NOMO-1 (cell line): ENCODE data around the gene WDR81.
A peak's percentile ranks its signal among the peaks of the same experiment; 100 is the strongest.
"Not testable (repeated sequence)": the region's sequence is repeated elsewhere in the genome, so short reads cannot be mapped to it uniquely, and the experiment has no call there.

ENCODE experiments used
- DNase-seq, 2 experiments: peaks; one replicate each; lab custom pipeline; 2025; ENCODE audit not compliant: unreplicated experiment in 2 of 2; lab: John Stamatoyannopoulos, UW

WDR81 gene

DNA sequence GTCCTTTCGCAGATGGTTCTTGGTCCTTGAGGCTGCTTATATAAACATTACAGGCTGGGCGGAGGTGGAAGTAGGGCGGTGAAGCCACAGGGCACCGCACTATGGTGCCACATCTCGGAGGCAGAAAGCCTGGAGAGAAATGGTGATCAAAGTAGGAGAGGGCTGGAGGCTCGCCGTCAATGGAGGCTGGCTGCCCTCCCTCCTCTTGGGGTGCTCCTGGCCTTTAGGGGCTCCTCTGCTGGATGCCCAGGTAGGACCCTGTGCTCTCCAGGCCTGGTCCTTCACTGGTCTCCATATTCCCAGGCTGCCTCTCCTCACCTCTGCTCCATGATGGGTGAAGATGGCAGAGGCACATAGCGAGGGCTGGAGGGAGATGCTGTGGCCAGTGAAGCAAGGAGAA, 12.2 kb upstream of the WDR81 start:
- no peak for DNase-seq

DNA sequence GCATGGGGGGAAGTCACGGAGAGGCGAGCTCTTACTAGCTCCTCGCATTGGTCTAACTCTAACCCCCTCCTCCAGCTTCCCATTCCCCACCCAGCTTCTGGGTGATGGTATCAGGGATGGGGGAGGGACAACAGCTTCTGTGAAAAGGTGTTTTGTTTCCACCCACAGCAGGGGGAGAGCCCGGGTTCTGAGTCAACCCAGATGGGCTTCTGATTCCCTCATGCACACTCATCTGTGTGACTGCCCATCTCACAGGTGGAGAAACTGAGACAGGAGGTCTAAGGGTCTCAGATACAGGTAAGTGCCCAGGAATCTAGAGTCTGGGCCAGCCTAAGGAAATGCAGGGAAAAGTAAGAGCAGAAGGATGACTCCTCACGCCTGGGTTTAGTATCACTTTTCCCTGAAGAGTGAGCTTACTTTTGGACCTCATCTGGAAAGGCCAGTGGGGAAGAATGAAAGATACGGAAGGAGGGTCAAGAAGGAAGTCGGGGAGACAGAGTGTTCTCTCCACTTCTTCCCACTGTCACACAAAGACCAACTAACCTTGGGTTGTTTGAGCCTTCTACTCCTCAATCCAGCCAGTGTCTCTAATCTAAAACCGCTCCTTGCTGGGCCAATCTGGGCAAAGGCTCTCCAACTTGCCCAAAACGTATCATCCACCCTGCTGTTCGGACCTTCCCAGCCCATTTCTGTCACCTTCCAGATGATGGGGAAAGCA, 11.2 kb upstream of the WDR81 start:
- DNase-seq, result no peak

DNA sequence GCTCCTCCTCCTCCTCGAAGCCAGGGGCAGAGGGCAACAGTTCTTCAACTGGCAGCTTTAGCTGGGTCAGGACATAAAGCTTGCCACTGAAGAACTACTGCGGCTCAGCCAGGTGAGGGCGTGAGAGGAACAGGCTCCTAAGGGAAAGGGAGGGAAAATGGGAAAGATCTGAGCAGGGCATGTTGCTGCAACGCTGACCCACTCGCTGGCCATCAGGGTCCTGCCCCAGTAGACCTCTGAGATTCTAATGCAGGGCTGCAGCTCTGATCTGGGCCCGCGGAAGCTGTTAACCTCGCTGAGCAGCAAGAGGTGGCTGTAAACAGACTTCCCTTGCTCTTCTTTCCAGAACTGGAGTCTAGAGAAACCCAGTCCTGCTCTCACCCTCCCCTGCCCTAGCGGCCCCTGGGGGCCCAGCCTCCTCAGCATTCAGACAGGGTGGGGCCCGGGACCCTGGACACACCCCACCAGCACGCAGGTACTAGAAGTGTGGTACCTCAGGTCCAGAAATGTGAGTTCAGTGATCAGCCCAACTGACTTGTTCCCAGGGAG, 10.6 kb upstream of the WDR81 start:
- DNase-seq, result no peak

DNA sequence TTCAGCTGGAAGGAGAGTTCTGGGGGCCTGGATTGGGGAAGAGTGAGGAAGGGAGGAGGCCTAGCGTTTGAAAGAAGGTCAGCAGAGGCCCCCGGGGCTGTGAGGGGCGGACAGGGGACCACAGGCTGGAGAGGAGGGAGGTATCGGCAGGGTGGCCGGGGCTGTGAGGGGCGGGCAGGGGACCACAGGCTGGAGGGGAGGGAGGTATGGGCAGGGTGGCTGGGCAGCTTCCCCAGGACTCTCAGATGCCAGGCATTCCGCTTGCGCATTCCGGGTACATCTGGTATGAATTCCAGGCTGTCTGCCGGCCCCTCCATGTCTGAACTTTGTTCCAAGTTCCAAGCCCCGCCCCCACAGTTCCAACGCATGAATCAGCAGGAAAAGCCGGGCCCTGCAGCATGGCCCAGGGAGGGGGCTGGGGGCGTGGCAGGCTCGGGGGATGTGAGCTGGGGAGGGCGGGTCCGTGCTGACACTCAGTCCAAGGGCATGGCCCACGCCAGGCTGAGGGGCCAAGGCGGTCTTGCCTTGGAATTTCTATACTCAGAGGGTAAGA, 10.0 kb upstream of the WDR81 start:
- DNase-seq, result peak; percentile 20 to 24

DNA sequence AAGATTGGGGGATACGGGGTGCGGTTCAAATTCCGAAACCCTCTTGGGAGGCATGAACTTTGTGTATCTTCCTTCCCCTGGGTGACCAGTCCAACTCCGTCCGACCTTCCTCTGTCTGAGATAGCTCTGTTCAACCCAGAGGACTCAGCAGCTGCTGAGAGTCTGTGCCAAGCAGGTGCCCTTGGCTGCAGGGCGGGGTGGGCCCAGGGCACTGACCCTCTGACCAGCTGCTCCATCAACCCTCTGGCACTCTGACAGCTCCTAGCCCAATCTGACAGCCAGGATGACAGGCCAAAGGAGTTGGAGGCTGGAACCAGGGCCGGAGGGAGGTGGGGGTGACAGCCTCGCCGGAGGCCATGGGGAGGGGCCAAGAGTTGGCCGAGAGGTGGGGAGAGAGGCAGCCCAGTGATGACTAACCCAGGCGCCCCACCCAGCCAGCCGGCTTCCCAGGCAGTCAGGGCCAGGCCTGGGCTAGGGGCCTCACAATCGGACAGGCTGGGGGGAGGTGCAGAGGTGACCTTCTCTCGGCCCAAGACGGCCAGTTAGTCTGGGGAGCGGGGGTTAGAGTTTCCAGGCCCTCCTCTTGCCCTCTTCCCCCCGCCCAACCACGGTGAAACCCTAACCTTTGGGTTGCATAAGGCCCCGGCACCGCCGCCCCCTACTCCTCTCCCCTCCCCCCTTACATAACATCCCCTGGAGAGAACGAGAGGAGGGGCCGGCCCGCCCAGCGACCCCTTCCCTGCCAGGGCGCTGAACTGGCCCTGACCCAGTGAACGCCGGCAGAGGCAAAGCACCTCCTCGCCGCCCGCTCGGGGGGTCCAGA, 9.3 kb upstream of the WDR81 start:
- peak; percentile 18 to 37 for DNase-seq

DNA sequence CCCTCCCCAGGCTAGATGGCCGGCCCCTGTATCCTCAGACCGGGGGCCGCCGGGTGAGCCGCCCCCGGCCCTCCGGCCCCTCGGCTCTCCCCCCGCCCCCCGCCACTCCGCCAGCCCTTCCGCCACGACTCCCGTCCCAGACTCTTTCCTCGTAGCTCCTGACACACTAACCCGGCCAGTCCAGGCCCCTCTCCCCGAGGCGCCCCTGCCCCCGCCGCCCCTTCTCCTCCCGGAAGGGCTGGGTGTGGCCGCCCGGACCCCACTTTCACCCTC, 8.8 kb upstream of the WDR81 start:
- DNase-seq, result no peak

DNA sequence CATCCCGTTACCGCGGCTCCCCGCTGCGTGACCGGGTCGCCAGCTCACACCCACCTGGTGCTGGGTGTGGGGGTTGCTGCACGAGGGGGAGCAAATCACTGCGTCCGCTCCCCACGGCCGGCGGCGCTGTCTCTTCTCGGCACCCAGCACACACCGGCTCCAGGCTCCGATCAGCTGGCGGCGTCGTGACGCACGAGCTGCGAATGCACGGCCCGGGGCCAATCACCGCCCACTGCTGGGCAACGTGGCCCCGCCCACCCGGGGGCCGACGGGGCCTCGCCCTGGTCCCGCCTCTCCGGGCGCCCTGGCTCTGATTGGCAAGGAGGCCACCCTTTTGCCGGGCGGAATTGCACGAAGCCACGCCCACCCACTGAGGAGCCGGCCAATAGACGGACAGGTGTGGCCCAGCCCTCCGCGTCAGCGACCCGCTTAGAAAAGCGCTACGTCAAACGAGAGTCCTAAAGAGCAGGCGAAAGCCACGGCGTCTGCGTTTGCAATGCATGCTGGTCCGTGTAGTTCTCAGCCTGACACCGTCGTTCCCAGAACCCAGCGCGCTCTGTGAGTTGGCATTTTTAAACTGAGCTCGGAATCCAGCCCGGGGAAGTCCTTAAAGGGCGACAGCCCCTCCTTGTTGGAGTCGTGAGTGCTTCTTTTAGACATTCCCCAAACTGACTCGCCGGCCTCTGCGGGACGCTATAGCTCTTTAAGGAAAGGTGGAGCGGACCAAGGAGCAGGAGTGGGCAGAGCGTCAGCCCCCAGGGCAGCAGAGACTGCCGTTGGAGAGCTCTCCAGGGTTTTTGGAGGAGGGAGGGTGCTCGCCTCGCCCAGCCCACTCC, 8.2 kb upstream of the WDR81 start:
- DNase-seq, result peak; percentile 99 to 100

DNA sequence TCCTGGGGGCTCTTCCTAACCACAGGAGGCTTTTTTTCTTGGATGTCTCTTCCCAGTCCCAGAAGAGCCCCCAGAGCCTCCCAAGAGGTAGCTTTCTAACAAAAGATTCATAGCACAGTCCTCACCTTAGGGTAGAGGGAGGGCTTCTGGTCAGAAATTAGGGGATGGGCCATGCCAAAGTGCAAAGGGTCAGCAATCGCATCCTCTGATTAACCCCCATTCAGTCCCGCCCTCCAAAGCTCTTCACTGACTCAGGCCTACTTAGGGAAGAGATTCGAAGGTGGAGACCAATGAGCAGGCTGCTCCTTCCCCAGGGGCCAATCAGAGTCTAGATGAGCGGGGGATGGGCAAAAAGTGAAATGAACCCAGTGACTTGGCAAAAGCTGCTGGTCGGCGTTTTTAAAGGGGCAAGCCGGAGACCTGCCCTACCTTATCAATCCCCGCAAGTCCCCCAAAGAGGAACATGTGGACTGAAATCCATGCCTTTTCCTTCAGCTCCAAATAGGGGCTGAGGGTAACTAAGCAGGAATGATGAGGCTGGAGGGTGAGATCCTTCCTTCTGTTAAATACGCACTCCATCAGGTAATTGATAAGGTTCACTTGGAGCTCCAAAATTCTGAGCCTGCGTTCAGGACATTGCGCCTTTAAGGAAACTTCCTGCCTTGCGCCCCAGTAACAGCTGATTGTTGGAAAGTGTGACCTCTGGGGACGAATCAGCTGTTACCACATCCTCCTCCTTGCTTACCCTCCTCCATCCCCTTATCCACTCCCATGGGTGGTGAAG, 7.4 kb upstream of the WDR81 start:
- peak; percentile 98 to 99 for DNase-seq

DNA sequence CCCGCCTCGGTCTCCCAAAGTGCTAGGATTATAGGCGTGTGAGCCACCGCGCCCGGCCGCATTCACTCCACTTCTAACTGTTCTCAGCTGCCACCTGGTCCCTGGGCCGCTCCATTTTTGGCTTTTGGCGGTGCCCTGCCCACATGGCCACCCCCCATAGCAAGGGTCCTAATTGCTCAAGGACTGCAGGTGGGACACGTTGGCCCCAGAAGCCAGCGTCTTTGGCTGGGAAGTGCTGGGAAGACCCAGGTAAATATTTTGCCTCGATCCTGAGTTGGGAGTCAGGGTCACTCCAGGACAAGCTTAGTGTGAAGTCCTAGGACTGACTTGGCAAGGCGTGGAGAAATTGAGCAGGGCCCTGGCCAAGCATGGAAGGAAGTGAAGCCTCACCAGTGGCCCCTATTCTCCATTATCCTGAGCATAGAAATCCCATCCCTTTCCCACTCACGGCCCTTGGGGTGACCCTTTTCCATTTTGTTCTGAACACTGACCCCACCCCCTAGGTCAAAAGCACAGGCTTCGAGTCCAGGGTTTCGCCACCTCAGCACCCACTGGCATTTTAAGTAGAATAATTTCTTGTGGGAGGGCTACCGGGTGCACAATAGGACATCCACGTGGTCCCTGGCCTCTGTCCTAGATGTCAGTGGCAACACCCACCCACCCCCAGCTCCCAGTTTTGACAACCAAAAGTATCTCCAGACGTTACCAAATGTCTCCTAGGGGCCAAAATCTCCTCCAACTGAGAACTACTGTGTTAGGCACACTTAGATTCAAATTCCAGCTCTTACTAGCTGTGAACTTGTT, 5.9 kb upstream of the WDR81 start:
- no peak for DNase-seq

DNA sequence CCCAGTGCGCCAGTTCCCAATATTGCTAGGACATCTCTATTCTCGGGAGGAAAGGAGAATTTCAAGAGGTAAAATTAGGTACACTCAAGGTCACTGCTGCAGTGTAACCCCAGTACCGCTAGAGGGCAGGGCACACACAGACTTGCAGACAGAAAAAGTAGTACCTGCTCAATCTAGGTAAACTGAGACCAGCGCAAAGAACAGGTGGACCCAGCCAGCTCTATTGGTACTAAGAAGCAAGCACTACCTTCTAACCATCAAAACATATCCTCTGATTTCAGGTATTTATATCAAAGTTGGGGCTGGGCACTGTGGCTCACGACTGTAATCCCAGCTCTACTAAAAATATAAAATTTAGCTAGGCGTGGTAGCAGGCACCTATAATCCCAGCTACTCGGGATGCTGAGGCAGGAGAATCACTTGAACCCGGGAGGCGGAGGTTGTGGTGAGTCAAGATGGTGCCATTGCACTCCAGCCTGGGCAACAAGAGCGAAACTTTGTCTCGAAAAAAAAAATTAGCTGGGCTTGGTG, 3.6 kb upstream of the WDR81 start:
- peak in 1 of 2 experiments; percentile 26 for DNase-seq

DNA sequence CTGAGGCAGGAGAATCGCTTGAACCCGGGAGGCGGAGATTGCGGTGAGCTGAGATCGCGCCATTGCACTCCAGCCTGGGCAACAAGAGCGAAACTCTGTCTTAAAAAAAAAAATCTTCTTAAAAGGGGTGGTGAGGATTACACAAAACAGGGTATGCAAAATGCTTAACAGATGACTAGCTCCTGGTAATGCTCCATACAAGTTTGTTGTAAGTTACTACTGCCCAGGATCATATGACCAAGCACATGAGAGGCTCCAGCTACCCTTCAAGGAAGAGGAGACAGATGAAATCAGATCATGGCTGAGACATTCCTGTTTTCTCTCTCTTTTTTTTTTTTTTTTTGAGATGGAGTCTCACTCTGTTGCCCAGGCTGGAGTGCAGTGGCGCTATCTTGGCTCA, 2.5 kb upstream of the WDR81 start:
- DNase-seq, result not testable (repeated sequence)

DNA sequence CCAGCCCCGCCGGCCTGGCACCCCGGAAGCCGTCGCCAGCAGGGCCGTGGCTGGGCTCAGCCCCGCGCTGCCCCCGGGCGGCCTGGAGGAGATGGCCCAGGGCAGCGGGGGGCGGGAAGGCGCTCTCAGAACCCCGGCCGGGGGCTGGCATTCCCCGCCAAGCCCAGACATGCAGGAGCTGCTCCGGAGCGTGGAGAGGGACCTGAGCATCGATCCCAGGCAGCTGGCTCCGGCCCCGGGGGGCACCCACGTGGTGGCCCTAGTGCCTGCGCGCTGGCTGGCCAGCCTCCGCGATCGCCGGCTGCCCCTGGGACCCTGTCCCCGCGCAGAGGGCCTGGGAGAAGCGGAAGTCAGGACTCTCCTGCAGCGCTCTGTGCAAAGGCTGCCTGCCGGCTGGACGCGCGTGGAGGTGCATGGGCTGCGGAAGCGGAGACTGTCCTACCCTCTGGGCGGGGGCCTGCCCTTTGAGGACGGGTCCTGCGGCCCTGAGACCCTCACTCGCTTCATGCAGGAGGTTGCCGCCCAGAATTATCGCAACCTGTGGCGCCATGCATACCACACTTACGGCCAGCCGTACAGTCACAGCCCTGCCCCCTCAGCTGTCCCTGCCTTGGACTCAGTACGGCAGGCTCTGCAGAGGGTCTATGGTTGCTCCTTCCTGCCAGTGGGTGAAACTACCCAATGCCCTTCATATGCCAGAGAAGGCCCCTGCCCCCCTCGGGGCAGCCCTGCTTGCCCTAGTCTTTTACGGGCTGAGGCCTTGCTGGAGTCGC, 551 bp downstream of the WDR81 start:
- DNase-seq, result peak; percentile 26 to 34

DNA sequence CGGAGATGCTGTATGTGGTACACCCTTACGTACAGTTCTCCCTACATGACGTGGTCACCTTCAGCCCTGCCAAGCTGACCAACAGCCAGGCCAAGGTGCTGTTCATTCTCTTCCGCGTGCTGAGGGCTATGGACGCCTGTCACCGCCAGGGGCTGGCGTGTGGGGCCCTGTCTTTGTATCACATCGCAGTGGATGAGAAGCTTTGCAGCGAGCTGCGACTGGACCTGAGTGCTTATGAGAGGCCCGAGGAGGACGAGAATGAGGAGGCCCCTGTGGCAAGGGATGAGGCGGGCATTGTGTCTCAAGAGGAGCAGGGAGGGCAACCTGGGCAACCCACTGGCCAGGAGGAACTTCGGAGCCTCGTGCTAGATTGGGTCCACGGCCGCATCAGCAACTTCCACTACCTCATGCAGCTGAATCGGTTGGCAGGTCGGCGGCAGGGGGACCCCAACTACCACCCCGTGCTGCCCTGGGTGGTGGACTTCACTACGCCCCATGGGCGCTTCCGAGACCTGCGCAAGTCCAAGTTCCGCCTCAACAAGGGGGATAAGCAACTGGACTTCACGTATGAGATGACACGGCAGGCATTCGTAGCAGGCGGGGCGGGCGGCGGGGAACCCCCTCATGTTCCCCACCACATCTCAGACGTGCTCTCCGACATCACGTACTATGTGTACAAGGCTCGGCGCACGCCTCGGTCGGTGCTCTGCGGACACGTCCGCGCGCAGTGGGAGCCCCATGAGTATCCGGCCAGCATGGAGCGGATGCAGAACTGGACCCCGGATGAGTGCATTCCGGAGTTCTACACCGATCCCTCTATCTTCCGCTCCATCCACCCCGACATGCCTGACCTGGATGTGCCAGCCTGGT, 1.4 kb downstream of the WDR81 start:
- DNase-seq, result no peak

DNA sequence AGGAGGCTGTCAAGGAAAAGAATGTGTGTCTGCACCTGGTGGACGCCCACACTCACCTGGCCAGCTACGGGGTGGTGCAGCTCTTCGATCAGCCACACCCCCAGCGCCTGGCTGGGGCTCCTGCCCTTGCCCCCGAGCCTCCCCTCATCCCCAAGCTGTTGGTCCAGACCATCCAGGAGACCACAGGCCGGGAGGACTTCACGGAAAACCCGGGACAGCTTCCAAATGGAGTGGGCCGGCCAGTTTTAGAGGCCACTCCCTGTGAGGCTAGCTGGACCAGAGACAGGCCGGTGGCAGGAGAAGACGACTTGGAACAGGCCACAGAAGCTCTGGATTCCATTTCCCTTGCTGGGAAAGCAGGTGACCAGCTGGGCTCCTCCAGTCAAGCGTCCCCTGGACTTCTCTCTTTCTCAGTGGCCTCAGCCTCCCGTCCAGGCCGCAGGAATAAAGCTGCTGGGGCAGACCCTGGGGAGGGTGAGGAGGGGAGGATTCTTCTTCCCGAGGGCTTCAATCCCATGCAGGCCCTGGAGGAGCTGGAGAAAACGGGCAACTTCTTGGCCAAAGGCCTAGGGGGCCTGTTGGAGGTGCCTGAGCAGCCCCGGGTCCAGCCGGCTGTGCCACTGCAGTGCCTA, 2.2 kb downstream of the WDR81 start:
- DNase-seq, result no peak

DNA sequence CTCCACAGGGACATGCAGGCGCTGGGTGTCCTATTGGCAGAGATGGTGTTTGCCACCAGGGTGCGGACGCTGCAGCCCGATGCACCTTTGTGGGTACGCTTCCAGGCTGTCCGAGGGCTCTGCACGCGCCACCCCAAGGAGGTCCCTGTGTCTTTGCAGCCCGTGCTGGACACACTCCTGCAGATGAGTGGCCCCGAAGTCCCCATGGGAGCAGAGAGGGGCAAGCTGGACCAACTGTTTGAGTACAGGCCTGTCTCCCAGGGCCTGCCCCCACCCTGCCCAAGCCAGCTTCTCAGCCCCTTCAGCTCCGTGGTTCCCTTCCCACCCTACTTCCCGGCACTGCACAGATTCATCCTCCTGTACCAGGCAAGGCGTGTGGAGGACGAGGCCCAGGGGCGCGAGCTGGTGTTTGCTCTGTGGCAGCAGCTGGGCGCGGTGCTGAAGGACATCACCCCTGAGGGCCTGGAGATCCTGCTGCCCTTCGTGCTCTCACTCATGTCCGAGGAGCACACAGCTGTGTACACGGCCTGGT, 2.8 kb downstream of the WDR81 start:
- no peak for DNase-seq

DNA sequence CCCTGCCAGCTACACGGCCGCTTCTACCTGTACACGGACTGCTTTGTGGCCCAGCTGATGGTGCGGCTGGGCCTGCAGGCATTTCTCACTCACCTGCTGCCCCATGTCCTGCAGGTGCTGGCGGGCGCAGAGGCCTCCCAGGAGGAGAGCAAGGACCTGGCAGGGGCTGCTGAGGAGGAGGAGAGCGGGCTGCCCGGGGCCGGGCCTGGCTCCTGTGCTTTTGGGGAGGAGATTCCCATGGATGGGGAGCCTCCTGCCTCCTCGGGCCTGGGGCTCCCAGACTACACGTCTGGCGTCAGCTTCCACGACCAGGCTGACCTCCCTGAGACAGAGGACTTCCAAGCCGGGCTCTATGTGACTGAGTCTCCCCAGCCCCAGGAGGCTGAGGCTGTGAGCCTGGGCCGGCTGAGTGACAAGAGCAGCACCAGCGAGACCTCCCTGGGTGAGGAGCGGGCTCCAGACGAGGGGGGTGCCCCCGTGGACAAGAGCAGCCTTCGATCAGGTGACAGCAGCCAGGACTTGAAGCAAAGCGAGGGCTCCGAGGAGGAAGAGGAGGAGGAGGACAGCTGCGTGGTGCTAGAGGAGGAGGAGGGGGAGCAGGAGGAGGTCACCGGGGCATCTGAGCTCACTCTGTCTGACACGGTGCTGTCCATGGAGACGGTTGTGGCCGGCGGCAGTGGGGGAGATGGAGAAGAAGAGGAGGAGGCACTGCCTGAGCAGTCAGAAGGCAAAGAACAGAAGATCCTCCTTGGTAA, 3.5 kb downstream of the WDR81 start:
- no peak for DNase-seq
